Breast epithelium (tissue), 3 donors: ENCODE measurements around the gene KCNIP3.
"Not testable (repeated sequence)": the region's sequence is repeated elsewhere in the genome, so short reads cannot be mapped to it uniquely, and the experiment has no call there.

Experiments used
- CTCF ChIP-seq, 3 donors: fragments of 450-650 bp; IDR thresholded peaks; one replicate each; pipeline ENCODE4 v1.5.1; 2016 to 2017; ENCODE audit warnings: antibody characterized with exemption in 3 of 3, mild to moderate bottlenecking in 3 of 3, moderate library complexity in 3 of 3
- POLR2A ChIP-seq: fragments of 450-650 bp; IDR thresholded peaks from one replicate; pipeline ENCODE4 v1.6.1; 2016; ENCODE audit warnings: antibody characterized with exemption, mild to moderate bottlenecking, moderate library complexity
- POLR2AphosphoS5 ChIP-seq, 3 donors: sonication (generic); formaldehyde crosslinking; IDR thresholded peaks; one replicate each; pipeline ENCODE4 v1.6.1; 2017; ENCODE audit warnings: antibody characterized with exemption in 3 of 3

- TF ChIP-seq CTCF (IDR thresholded peaks at IDR 0.05); POLR2AphosphoS5 (IDR thresholded peaks at IDR 0.05); POLR2A: not testable (repeated sequence)
These were observed 81.1 kb downstream of the KCNIP3 start for GRCh38 chr2:95378281-95378680.
